ENCODE results near the gene MID1.

The MID1 gene

DNA sequence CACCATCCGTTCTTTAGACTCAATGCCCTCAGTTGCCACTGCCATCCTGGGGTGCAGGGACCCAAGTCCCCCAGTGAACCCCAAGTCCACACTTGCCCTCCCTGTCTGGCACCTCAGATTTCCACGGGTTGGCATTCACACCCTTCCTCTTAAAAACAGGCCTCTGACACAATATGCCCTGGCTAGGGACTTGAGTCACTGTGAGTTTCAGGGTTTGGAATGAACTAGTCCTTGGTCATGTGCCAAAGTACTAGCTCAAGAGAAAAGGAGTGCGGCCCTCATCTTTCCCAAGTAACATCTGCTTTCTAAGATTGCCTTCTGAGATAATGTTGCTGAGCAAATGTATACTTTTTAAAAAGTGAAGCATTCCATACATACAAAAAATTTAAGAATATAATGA lies 134.0 kb downstream of the MID1 start:
- DNase-seq (ENCODE audit: low read depth in 2 of 2): no peak

DNA sequence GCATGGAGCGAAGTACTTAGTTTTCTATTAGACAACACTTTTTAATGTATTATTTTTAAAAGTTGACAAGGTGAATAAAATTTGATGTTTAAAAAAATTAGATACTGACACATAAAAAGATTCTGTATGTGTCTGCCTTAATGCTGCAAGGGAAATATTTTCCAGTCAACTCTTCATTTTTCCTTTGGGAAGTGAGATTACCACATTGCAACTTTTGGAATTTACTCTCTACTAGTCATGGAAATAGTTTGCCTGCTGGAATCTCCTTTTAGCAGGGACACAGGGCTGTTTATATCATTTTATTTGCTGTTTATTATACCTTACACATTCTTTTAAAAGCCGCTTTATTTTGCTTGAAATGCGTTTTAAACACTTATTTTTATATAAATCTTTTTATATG lies 135.1 kb downstream of the MID1 start:
- no peak for DNase-seq (ENCODE audit: low read depth in 2 of 2)

DNA sequence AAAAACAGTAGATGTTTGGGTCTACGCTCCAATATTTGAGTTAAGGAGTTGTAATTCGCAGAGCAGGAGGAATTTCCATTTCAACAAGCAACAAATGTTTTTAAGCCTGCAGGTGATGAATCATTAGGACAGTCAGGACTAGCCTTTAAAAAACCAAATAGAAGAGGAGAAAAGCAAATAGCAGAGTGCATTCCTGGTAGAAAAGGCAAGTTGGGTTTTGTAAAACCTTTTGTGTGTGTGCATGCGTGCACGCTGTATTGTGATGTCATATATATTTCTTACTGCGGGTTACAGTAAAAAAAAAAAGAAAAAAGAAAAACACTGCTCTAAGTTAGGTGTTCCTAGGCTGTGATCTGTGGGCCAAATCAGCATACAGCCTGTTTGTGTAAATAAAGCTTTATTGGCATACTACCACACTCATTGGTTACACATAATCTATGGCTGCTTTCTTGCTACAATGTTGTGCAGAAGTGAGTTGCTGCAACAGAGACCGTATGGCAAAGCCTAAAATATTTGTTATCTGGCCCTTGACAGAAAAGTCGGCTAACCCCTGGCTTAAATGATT lies 135.6 kb downstream of the MID1 start:
- DNase-seq (ENCODE audit: low read depth in 2 of 2): no peak

DNA sequence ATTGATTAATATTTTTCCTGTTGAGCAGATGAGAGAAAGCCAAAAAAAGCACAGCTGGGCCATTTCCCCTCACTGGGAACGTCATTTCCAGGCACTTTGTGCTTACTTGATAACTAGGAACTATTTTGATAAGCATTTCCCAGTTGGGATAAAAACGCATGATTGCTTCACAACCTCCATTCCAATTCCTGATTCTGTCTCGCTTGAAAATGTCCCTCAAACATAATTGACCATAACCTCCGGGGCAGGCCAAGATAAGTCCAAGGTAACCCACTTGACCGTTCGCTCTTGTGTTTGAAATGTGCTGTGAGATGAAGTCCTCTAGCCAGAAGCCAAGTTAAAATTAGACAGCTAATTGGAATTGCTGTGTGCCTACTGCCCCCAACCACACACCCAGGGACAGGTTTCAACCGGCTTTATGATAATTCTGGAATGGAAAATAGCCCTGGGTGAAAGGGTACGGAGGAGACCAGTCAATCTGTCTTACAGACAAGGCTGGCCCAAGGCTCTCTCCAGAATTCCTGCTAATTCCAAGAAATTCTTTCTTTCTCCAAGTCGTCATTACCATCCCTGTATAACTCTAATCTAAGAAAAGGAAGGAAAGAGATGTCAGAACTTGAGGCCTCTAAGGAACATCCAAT lies 137.1 kb downstream of the MID1 start:
- DNase-seq (ENCODE audit: low read depth in 2 of 2): no peak

DNA sequence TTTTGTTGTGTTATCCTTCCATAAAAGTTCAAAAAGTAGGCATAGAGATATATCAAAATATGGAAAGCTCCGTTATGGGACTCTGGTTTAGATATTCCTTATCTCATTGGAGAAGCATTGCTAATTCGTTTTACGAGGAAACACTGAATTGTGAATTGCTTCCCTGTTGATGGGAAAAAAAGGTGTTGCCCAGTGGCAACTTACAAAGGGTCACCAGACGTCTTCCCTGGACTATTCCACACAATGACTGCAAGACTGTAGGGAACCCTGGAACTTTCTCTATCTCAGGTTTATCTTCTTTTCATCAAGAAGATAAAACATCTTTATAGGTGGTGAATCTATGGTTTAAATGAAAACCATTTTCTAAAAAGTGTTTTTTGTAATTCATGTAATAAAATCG lies 137.7 kb downstream of the MID1 start:
- DNase-seq (ENCODE audit: low read depth in 2 of 2): no peak

DNA sequence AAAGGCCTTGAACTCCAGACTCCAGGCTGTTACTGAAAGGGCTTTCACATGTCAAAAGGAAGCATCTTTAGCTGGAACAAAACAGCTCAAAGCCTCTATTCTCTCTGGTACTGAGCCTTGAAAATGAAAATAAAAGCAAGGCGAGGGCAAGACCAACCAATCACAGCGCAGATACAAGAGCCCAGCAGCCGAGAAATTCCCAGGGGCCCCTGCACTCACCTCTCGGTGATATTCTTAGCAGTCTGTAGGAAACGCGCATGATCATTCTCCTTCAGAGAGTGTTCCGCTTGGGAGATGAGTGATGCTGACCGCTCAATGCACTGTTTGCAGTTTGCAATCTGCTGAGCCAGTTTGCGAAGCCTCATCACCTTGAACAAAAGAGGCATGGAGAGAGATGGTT lies 138.1 kb downstream of the MID1 start:
- no peak for DNase-seq (ENCODE audit: low read depth in 2 of 2)

DNA sequence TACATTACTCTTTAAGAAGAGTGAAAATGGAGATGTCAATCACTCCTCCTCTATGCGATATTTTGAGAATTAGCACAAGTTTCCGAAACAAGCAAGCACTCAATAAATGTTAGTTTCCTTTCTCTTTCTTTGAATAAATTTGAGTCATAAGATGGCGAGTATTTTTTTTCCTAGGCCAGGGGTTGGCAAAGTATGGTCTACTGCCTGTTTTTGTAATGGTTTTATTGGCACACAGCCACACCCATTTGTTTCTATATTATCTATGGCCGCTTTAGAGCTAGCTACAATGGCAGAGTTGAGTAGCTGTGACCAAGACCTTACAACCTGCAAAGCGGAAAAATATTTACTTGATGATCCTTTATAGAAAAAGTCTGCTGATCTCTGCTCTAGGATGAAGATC lies 139.5 kb downstream of the MID1 start:
- no peak for DNase-seq (ENCODE audit: low read depth in 2 of 2)

DNA sequence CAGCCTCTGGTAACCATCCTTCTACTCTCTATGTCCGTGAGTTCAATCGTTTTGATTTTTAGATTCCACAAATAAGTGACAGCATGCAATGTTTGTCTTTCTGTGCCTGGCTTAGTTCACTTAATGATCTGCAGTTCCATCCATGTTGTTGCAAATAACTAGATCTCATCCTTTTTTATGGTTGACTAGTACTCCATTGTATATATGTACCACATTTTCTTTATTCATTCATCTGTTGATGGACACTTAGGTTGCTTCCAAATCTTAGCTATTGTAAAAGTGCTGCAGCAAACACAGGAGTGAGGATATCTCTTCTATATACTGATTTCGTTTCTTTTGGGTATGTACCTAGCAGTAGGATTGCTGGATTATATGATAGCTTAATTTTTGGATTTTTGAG lies 140.9 kb downstream of the MID1 start:
- DNase-seq (ENCODE audit: low read depth in 2 of 2): no peak

DNA sequence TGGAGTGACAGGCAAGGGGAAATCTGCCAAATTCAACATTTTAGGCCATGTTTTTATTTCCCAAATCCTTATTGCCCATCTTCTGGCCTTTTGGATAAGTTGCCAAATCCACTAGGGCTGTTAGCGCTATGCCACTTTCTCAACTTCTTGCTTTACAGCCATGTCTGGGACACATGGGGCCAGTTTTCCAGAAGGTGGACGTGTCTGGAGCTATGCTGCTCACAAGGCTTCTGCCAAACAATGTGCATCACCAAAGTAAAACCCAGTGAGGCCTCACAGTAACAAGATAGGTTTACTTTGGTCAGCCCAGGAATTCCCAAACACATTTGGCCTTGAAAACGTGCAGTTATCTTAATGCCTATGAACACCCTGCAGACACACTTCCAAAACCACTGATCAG lies 142.9 kb downstream of the MID1 start:
- no peak for DNase-seq (ENCODE audit: low read depth in 2 of 2)

DNA sequence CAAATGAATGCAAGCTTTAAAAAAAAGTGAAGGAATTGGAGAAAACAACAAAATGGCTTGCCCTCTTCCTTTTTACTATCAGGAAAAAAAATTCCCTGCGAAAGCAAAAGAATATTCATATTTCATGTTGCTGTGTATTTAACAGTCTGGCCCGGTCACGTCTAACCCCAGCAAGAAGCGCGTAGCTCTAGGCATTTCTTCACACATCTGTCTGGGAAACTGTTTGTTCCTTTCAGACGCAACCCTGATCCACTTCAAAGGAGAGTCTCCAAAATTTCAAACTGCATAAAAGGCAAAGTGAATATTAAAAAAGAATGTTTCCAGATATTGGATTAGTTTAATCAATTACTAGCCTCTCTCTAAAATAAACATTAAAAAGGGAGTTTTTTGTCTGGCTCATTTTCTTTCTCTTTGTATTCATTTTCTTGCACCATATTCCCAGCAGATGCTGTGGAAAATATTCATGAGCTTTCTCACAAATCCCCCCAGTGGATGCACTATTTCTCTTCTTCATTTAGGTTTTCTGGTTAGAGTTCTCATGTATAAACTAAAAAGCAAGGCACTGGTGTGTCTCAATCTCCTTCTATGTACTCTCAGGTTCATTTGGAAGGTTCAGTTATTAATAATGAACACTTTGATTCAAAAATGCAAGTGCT lies 145.3 kb downstream of the MID1 start:
- DNase-seq (ENCODE audit: low read depth in 2 of 2): no peak

DNA sequence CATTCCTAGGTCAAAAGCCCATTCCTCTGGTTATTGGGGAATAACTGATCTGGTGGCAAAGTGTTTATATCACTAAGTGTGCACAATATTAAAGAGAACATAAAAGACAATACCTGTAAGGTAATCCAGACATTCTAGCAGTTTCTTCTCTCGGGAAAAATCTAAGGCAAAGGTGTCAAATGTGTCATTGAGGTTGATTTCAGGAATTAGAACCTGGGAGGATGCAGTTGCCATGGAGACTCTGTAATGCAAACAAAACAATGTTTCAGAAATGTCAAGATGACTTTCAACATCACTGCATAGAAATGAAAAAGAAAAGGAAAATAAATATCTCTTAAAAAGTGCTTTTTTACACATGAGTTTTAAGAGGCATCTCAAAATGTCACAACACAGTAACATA lies 145.9 kb downstream of the MID1 start:
- no peak for DNase-seq (ENCODE audit: low read depth in 2 of 2)

DNA sequence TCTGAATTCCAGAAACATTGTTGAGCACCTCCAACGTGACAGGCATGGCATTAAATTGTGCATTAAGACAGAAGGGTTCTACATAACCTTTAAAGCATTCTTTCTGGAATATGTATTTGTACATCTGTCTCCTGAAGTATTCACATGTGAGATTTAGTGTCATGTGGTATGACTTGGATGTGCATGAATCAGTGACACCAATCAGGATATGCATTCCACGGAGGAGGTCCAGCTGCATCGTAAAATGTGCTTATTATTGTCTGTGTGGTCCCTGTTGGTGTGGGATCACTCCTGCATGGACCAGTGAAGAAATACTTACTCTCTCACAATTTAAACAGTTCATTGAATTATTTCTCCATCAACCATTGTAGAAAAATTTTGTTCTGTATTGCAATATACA lies 149.0 kb downstream of the MID1 start:
- no peak for DNase-seq (ENCODE audit: low read depth in 2 of 2)

DNA sequence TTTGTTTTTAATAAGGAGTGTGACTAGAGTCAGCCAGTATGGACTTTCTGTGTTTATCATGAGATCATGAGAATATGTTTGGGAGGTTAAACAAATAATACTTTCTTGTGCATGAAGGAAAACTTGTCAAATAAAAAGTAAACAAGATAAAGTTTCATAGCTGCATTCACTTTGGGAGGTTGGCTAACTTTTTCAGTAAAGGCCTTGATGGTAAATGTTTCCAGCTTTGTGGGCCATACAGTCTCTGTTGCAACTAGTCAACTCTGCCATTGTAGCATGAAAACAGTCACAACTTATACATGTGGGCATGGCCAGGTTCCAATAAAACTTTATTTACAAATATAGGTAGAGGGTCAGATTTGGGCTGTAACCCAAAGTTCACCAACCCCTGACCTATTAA lies 150.4 kb downstream of the MID1 start:
- DNase-seq (ENCODE audit: low read depth in 2 of 2): no peak

DNA sequence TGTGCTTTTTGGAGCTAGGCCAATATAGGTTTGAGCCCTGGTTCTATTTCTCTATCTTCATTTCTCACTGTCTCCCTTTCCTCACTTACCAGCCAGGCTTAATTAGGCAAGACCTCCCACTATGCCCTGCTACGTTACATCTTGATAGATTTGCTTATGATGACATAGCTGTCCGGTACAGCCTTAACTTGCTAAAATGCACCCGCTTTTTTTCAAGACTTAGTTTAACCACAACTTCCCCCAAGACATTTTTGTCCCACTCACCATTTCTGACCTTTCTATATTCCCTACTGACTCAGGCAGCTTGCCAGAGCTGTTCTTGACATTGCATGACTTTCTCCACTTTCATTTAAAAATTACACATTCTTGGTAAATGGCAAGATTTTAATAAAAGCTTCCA lies 152.6 kb downstream of the MID1 start:
- DNase-seq (ENCODE audit: low read depth in 2 of 2): no peak

DNA sequence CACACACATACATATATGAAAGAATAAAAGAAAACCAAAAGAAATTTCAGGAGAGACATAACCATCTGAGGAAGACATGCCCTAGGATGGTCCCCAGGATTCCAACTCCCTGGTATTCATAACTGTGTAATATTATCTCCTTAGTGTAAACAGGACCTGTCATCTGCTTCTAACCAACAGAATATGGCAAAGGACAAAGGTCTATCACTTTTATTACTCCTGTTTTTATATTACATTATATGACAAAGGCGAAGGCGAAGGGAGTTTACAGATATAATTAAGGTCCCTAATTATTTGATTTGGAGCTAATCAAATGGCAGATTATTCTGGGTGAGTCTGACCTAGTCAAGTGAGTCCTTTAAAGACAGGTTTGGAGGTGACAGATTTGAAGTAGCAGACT lies 155.1 kb downstream of the MID1 start:
- DNase-seq (ENCODE audit: low read depth in 2 of 2): no peak

DNA sequence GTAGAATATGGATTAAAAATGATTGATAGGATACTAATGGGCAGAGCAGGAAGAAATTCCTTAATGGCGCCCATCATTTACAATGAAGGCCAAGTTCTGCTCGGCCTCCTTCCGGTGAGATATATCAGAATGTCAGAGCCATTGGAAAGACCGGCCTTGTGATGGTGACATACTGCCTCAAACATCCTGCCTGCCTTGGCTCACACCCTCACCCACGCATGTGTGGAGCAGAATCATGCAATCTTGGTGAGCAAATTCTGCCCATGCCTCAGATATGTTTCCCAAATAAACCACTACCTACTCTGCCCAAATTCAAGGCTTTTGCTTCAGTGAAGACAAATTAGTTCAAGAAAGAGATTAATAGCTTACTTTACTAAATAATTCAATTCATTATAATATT lies 163.3 kb downstream of the MID1 start:
- no peak for DNase-seq (ENCODE audit: low read depth in 2 of 2)

DNA sequence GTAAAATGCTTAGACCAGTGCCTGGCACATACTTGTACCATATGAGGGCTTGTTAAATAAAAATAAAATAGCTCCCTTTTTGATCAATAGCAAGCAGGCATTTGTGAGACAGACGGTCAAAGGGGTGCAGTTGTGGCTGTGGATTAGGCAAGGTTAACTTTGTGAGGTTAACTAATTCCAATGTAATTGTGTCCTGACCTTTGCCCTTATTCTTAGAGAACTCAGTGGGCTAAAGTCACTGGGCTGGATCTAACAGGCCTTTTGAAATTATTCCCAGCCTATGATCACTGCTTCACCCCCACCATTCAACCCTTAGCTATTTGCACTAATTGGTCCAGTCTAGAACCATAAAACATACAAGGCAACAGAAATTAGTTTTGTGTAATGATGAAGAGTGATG lies 166.4 kb downstream of the MID1 start:
- DNase-seq (ENCODE audit: low read depth in 2 of 2): no peak

DNA sequence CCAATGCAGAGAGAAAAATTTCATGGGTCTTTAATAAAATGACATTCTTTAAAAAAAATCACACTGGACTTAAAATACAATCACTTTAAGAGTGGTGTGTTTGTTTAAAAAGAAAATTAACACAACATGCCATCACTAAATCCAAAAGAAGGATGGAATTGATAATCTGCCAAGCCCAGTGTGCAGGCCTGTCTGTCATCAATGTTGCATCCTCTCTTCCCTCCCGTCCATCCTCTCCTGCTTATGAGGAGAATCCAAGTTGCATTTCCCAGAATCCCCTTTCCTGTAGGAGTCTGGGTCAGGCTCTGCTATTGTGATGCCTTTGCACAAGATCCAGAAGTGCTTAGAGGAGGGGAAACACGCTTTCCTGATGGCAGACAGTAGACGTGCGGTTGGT lies 169.4 kb downstream of the MID1 start:
- no peak for DNase-seq (ENCODE audit: low read depth in 2 of 2)

DNA sequence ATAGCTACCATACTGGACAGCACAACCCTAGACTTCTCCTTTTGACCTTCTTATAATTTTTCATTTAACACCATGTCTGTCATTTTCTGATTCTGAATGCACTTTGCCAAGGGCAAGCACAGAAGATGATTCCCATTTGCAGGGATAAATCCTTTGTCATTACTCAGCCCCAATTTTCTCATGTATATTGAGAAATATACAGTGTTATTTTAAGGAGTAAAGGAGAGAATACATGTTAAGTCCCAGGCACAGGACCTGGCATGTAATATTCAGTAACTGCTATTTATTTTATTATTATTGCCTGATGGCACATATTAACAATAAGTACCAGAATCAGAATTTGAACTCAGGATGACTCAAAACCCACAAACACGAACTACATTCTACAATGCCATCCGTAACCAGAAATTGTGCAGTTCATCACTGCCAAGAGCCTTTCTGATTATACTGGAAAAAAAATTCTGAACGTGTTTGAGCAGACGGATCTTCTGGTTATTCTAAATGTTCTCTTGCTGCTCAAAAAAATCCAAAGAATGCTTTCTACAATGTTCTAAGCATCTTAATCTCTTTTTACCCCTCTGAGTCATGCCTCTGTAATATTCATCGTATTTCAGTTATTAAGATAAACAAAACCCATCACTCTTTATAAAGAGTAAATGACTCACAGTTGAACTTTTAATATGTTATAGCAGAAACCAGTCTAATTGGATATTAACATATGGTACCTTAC lies 170.0 kb downstream of the MID1 start:
- no peak for DNase-seq (ENCODE audit: low read depth in 2 of 2)

DNA sequence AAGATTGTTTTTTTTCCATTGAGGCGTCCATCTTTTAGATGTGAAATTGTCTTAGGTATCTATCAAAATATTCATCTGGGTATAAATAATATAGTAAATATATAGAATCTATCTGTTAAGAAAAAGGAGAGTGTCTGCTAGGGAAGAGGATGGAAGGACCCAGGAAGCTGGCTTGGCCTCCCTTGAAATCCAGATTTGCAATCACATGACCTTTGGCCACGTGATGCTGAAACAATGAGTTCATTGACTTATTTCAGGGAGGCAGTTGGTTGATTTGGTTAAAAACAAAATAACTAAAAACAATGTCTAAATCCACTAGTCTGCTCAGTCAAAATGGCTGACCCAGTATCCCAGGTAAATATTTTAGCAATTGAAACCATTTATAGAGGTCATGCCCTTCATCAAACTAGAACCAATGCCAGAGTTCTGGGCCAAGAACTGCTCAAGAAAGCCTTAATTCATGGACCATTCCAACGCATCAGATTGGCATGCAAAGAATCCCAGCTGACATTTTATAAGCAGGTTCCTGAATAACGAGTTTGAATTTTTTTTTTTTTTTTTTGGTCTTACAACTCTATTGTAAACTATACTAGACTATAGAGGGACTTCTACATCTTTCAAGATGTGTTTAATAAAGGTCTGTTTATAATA lies 172.7 kb downstream of the MID1 start:
- DNase-seq (ENCODE audit: low read depth in 2 of 2): no peak

DNA sequence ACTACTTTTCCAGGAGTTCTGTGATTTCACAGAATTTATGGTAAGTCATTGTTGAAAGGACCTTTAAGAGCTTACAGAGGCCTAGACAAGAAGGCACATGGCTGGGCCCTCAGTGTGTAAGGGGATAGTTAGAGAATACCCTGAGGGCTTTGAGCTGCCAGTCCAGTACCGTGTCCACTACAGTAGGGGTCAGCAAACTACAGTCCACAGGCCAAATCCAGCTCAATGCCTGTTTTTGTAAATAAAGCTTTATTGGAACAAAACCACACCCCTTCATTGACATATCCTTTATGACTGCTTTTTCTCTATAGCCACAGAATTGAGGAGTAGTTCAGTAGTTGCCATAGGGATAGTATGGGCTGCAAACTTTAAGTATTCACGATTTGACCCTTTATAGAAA lies 176.2 kb downstream of the MID1 start:
- DNase-seq (ENCODE audit: low read depth in 2 of 2): no peak

DNA sequence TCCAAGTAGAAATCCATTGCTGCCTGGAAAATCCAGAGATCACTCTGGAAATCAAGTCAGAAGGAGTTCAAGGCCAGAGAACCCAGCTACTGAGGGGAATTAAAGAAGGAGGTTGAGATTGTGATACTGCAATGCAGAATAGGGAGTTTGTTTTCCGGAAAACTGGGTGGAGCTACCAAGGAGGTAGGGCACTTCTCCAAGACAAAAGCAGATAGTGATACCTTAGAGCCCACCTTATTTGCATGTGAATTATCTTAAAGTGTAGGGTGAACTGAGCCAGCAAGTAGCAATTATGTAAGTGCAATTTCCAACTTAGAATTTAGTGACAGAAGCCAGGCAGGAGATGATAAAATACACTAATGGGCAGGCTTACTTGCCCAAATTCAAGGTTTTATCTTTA lies 178.9 kb downstream of the MID1 start:
- DNase-seq (ENCODE audit: low read depth in 2 of 2): no peak

Data from stimulated activated CD8-positive, alpha-beta memory T cell treated with anti-CD3 and anti-CD28 coated beads, Interleukin-7, amount 100 ng/mL, for 4 hours (primary cell).